Activated CD4-positive, alpha-beta T cell treated with anti-CD3 and anti-CD28 coated beads, Interleukin-2, amount 50 U/mL, for 48 hours (primary cell): ENCODE results near the gene NR3C2.
"Not testable (repeated sequence)": the region's sequence is repeated elsewhere in the genome, so short reads cannot be mapped to it uniquely, and the experiment has no call there.

ENCODE experiments used
- DNase-seq, 2 experiments: peaks; one replicate each; pipeline ENCODE4 v3.0.0-alpha.2; 2020

NR3C2 gene

DNA sequence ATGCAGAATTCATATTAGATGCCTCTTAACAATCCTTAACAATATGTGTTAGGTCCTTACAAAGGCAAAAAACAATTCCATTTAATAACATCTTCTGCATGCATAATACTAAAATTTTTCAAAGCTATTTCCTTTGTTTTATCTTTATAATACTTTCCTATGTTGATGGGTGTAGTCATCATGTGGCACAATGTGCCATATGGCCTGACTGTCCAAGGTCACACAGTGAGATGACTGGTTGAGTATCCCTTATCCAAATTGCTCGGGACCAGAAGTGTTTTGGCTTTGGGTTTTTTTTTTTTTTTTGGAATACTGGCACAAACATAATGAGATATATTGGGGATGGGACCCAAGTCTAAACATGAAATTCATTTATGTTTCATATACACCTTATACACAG is 77.7 kb downstream of the NR3C2 start:
- DNase-seq, result no peak

DNA sequence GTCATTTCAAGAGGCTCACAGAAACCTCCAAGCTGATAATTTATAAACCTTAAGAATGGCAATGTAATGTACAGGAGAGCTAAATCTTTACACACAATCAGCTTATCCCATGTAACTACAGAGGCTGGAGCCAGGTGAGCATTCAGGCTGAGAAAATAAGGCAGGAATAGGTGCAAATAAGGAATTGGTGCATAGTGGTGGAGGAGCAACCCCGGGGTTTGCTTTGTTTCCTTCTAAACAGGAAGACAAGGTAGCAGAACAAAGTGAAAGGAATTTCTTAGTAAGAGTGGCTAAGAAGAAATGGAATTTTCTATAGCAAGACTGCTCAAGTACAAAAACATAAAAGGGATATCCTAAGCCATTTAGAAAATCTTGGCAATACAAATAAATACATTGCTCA is 82.4 kb downstream of the NR3C2 start:
- DNase-seq, result no peak

DNA sequence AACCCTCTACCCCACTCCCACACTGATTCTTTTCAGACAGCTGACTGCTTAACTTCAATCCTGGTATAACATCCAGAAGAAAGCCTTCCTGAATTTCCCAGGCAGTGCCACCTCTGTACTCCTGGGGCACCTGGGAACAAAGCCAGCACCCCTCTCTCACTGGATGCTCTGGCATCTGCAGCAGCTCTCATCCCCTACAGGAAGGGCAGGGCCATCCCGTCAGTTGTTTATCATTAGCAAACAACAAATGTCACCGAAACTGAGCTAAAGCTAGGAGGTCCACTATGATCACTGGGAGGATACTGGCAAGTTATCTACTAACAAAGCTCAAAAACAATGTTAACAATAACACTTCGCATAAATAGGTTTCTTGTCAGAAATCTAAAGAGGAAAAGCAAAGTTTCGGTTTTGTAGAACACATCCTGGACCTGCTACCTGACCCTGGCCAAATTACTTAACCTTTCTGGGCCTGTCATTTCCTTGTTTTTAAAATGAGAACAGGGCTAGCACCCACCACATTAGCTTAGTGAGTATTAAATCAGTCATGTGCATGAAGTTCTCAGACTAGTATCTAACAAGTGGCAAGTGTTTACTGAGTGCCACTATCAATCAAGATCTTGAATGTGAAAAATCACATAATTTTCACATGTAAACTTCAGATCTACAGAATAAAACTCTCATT is 86.6 kb downstream of the NR3C2 start:
- no peak for DNase-seq

DNA sequence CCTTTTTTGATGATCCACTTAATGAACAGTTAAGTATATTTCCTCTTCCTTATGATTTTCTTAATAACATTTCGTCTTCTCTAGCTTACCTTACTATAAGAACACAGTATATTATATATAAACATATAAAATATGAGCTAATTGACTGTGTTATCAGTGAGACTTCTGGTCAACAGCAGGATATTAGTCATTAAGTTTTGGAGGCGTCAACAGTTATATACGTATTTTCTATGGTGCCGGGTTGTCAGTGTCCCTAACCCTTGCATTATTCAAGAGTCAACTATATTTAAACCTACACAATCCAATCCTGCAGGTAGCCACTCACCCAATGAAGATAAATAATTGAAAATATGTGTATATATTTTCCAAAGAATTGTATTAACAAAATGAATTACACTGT is 88.0 kb downstream of the NR3C2 start:
- DNase-seq, result no peak

DNA sequence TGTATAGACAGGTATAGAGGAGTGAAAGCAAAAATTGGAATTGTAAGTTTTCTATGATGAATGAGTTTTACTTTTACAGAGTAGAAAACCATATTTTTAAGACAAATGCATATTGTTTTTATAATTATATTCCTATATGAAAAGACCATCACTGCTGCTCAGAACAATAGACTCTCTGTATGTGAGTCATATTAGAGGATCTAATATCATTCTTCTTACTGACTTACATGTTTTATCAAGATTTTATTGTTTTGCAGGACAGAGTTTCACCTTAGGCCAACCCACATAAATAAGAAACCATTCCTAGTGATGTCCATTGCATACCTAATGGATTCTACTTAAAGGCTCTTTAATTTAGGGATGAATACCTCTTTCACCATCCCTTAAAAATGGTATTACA is 88.6 kb downstream of the NR3C2 start:
- no peak for DNase-seq

DNA sequence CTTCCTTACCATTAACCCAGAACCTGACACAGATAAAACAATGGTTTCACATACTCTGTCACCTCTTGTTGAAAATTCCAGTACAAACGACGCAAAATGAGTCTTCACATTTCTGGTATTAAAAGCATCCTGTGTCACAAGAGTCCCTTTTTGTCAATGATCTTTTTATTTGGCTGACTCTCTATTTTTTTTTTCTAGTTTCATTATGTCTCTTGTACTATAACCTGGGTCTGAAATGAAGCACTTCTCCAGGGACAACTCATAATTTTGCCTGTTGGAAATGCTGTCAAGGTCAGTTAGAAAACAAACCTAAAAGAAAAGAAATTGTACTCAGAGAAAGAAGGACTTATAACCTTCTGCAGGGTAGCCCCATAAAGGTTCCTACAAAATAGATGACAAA is 93.1 kb downstream of the NR3C2 start:
- no peak for DNase-seq

DNA sequence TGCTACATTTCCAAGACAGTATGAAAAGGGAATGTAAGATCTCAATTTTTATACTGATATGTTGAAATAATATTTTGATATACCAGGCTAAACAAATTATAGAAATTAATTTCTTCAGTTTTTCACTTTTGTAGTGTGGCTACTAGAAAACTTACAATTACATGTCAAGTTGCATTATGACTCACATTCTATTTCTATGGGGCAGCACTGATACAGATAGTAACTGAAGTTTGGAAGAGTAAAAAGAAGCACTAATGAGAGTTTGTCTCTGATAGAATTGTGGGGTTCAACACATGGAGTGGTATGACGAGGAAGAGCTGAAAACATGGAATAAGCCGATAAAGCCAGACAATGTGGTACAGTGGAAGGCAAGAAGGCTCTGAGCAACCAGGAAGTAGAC is 95.6 kb downstream of the NR3C2 start:
- DNase-seq, result no peak

DNA sequence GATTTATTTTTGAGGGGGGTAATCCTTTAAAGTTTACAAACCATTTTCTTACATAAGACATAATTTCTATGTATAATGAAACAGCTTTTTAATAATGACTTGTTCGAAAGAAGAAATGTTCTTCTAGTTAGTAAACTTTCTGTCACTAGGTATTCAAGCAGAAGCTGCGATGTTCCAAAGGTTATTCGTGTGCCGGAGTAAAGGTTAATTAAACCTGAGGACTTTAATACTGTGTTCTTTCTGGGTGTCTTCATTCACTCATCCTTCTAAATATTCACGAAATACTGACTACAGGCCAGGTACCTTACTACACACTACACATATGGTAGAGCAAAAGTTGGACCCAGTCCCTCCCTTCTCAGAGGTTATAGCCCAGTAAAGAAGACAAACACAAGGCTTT is 96.7 kb downstream of the NR3C2 start:
- DNase-seq, result no peak

DNA sequence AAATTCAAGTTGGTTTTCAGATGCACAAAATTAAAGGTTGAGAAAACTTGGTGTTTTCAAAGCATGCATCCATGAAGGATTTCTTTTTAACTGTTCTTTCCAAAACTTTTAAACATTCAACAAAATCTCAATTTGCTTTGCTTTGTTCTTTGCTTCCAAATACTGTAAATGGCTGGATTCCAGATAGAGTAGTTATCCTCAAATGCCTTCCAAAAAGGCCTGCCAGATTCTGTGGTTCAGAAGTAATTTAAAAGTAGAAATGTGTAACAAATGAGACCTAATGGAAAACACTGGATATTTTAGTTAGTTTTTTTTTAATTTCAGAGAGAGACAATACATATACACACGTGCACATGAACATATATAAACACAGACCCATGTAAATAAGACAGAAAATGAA is 97.3 kb downstream of the NR3C2 start:
- no peak for DNase-seq

DNA sequence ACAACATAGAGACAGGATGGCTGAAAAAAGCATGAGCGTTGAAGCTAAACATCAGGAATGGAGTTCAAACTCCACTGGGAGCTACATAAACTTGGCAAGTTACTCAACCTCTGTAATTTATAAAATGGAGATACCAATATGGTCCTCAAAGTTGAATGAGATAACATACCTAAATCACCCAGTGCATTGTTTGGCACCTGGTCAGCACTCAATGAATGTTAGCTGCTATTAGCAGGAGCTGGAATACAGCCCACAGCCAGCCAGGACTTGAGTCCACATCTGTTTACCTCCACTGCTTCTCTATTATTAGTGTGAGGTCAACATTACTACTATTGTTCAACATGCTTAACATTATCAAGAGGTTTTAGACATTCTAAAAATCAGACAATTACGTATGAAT is 97.9 kb downstream of the NR3C2 start:
- DNase-seq, result no peak

DNA sequence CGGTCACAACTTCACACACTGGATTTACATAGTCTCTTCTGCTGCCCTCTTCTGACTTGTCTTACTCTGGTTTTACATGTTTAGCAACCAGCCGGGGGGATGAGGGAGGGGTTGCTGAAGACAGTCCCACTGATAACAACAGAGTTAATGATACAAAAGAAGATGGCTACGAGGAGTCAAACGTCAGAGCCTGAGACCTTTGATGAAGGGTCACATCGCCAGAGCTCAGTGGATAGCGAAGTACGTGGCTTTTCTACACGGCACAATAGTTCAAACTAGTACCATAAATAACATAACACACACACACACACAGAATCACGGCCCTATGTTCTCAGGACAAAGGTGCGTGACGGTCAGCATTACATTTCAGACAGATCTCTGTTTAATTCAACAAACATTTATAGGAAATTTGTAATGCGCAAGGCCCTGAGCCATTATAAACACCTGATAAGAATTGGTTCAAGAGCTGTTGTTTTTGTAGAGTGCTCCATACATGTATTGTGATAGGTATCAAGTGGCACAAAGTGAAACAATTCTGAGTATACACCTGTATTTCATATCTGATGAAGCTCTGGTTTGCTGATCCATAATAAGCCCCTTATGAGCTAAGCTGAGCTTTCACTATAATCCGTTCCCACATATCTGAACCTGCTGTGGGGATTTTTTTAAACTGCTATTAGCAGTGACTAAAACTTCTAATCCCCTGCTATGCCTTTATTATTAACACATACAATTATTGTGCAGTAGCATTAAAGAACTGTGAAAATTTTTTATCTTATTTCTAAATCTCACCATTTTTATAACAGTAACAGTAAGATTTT is 100.0 kb downstream of the NR3C2 start:
- DNase-seq, result no peak

DNA sequence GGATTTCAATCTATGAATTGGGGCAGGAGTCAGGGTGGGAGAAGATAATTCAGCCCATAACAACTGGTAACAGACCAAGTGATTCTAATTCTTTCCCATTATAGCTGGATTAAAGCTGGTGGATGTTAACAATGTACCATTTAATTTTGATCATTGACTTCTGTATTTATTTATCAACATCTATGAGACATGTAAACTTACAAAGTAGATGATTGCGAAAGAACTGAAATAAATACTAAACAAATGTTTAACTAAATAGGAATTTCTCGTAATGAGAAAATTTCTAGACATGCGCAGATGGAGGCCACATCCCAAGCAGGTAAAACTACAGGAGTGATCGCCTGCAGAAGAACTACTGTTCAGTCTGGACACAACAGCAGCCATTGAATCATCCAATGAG is 107.1 kb downstream of the NR3C2 start:
- no peak for DNase-seq

DNA sequence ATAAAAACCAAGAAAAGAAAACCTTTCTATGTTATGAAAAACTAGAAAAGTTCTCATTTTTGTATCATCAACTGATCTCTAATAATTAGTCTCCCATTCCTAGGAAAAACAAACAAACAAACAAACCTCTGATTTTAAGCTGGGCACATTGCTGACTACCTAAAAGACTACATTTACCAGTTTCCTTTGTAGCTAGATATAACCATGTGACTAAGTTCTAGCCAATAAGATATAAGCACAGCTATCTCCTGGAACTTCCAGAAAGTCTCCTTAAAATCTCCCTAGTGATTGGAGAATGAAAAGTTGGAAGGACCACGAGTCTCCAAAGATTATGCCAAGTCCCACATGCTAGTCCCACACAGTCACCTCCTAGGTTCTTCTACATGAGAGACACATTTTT is 108.9 kb downstream of the NR3C2 start:
- no peak for DNase-seq

DNA sequence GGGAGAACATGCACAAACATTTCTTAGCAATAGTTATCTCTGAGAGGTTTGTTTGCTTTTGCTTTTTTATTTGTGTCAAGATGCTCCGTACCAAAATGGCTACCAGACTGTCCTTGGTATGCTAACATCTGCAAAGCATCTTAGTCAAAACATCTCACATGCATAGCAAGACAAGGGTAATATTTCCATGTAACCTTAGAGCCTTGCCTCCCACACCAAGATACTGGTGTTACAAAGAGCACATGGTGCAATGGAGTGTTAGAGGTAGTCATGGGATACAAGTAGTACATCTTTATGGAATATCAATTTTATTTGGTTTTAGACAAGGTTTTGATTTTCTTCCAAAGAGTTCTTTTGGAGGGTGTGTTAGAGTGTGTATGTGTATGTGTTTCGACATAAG is 109.7 kb downstream of the NR3C2 start:
- no peak for DNase-seq

DNA sequence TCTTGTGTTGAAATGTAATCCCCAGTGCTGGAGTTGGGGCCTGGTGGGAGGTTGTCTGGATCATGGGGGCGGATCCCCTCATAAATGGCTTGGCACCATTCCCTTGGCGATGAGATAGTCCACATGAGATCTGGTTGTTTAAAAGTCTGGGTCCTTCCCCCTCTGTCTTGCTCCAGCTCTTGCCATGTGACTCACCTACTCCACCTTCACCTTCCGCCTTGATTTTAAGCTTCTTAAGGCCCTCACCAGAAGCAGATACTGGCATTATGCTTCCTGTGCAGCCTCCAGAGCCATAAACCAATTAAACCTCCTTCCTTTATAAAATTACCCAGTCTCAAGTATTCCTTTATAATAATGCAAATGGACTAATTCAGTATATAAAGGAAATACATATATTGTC is 111.5 kb downstream of the NR3C2 start:
- no peak for DNase-seq

DNA sequence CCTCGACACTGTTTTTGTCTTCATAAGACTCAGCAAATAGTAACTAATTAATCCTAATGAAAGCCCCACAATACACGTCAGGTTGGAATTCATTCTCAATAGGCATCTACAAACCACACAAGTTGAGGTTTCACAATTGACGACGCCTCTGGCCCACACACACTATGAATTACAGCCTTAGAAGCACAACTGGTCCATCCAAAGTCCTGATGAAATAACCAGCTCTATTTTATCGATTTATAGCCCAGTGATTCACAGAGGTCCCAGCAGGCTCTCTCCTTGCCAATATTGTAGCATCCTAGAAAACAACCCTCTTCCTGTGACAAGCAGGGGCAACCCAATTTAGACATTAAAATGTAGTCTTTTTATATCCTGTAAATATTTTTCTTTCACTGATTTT is 112.1 kb downstream of the NR3C2 start:
- DNase-seq, result no peak

DNA sequence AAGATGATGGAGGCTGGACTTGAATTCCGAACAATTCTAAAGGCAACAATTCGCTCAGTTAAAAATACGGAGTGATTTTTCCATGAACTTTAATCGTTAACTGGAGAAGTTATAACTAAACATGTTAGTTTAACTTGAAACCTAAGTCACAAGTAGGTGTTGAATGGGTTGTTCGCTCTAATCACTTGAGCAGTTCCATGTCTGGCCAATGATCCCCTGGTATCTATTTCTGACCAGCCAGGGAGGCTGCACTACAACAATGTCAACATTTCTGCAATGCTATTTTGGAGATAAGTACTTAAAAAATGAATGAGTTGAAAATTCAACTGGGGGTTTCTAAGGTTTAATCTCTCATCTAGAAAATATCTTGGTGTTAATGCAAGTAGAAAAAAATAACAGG is 112.5 kb downstream of the NR3C2 start:
- DNase-seq, result no peak

DNA sequence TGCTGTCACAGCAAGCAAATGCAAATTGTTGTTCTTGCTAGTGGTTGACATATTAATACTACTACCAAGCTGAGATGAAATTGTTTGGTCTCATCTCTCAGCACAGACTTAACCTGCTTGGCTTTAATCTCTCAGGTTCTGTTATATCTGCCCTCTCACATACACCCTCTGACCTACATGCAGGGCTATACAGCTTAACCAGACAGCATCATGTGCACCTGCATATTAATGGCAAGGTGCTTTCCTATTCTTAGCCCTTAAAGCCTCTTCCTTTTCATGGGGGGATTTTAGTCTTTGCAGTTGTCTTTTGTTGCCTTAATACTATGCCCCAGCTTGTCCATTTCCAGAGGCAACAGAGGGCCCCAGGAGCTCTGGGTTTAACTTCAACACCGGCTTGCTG is 114.5 kb downstream of the NR3C2 start:
- DNase-seq, result no peak

DNA sequence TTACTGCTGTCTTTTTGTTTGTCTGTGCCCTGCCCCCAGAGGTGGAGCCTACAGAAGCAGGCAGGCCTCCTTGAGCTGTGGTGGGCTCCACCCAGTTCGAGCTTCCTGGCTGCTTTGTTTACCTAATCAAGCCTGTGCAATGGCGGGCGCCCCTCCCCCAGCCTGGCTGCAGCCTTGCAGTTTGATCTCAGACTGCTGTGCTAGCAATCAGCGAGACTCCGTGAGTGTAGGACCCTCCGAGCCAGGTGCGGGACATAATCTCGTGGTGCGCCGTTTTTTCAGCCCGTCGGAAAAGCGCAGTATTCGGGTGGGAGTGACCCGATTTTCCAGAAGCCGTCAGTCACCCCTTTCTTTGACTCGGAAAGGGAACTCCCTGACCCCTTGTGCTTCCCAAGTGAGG is 118.9 kb downstream of the NR3C2 start:
- not testable (repeated sequence) for DNase-seq

DNA sequence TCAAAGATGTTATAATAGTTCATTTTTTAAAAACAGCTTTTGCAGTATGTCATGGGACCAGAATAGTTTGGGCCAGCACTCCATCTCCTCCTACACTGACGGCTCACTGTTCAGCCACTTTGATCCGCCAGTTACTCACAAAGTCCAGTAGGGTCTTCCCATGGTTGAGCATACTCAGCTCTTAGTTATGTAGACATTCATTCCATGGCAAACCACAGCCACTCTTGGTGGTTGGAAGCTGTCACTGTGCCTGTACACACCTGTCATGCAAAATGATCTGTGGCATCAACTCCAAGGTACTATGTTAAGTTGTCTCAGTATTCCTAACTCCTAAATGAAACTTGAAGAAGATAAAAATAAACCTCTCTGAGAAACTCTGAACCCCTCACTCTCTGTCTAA is 127.2 kb downstream of the NR3C2 start:
- DNase-seq, result no peak

DNA sequence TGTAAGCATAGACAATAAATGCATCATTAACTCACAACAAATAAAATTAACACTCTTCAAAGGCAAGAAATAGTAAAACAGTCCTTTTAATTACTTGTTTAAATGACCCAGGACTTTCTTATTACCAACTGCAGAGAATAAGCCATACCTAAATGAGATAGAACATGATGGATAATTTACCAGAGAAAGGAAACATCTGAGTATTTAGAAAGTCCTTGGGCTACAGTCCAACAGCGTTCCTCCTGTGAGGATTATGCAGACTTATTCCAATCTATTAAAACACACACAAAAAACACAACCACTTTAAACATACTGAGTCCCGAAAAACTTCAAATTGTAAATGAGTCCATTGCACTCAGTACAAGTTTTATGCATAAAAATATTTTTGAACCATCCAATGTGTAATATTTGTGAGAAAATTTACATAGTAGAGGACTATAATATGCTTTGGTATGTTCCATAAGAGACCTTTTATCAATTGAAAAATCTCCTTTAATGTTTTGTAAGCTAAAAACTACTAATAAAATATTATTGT is 129.2 kb downstream of the NR3C2 start:
- DNase-seq, result no peak

DNA sequence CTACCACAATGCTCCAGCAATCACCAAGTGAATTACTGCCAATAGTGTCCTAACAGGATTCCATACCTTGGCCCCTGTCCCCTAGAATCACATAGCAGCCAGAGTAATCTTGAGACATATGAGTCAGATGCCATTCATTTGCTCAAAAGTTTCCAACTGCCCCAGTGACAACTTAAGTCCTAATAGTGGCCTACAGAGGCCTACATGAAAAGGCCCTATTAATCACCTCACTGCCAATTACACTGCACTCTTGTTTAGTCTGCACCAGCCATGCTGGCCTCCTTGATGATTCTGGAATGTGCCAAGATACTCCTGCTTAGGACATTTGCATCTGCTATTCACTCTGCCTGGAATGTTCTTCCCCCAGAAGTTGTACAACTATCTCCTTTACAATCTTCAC is 130.7 kb downstream of the NR3C2 start:
- DNase-seq, result no peak

DNA sequence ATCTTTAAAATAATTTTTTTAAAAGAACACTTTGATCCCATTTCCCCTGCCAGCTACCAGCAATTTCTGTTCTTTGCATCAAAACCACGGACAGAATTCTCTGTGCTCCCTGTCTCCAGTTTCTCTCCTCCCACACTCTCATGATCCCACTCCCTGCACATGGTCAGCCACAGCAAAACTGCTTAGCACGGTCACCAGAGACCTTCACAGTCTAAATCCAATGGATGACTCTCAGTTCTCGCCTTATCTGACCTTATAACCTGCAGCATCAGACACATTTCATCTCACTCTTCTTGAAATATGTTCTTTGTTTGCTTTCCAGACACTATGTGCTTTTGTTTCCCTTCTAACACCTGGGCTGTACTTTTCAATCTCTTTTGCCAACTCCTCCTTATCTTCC is 131.5 kb downstream of the NR3C2 start:
- DNase-seq, result no peak

DNA sequence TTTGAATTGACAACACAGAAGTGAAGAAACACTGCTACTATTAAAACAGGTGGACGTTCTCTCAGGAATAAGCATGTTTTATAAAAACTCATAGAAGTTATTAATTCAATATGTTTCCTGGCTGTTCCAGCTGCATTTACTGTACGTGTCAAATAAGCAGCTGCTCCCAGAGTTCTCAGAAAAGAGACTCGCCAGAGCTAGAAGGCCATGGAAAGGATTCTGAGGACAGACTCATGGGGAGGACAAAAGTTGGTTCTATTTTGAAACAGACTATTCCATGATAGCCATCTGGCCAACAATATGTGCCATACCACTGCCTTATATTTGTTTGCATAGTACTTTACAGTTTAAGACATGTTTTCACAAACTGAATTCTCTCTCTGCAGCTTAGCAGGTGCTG is 136.5 kb downstream of the NR3C2 start:
- DNase-seq, result no peak

DNA sequence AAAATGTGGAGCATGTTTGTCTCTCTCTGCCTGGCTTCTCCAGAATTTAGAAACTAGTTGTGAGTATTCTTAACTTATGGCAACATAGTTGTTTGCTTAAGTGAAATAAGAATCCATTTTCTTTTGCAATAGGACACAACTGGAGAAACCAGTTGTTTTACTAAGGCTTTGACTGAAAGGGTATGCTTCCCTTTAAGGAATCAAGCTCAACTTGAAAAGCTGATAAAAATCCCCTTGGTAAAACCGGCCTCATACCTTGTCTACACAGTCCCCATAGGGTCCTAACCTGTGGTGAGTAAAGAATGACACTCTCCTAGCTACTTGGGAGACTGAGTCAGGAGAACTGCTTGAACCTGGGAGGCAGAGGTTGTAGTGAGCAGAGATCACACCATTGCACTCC is 139.8 kb downstream of the NR3C2 start:
- DNase-seq, result no peak
